ENCODE measurements around the gene WDFY2.

DNA sequence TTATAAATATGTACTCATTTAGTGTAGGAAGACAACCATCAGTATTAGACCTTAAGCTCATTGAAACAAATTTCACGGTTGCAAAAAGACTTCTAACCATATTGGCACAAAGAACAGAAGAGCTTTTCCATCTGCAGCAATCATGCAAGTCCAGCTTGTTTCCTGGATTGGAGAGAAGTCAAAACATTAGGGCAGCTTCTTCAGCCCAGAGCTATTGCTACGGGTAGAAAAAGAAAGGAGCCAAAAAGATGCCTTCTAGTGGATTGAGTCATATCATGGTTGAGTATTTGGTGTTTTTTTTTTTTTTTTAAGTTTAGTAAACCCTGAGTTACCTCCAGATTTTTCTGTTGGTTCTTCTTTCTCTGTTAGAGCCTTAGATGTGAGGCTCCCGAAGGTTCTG, 99.8 kb downstream of the WDFY2 start:
- TF ChIP-seq, protein P1, sequence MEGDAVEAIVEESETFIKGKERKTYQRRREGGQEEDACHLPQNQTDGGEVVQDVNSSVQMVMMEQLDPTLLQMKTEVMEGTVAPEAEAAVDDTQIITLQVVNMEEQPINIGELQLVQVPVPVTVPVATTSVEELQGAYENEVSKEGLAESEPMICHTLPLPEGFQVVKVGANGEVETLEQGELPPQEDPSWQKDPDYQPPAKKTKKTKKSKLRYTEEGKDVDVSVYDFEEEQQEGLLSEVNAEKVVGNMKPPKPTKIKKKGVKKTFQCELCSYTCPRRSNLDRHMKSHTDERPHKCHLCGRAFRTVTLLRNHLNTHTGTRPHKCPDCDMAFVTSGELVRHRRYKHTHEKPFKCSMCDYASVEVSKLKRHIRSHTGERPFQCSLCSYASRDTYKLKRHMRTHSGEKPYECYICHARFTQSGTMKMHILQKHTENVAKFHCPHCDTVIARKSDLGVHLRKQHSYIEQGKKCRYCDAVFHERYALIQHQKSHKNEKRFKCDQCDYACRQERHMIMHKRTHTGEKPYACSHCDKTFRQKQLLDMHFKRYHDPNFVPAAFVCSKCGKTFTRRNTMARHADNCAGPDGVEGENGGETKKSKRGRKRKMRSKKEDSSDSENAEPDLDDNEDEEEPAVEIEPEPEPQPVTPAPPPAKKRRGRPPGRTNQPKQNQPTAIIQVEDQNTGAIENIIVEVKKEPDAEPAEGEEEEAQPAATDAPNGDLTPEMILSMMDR (conservative IDR thresholded peaks at IDR 0.05; ENCODE audit: low read length): no peak
- TF ChIP-seq EZH2phosphoT487 (IDR thresholded peaks at IDR 0.05; ENCODE audit: borderline replicate concordance): no peak
